Smooth muscle cell of the umbilical artery (primary cell): ENCODE results near the gene NPIPB8. TPM values are rescaled to one million over a fixed set of nuclear protein-coding genes. Genes with fewer than 3 reads are reported as not detected.

ENCODE experiments used
- total RNA-seq: library from RNA; depleted of rRNA; stranded (reverse); fragments of >200 nt; gene quantifications from 2 replicates; pipeline ENCODE4 v1.2.3, GENCODE V29; 2014

The NPIPB8 gene
- total RNA-seq = 0.14 TPM in 1 of 2 replicates, not detected in the other

GRCh38 chr16:28637765-28638164, at the start of gene NPIPB8:
TSS of gene NPIPB8 (plus strand) at chr16:28638065. CDS start at chr16:28638361, 296 bp downstream.

GRCh38 chr16:28596840-28597691, 40.8 kb upstream of the NPIPB8 start, which contains the start of gene SULT1A2:
TSS of gene SULT1A2 (minus strand) at chr16:28597050. CDS start at chr16:28595930, 1,120 bp downstream.

GRCh38 chr16:28609631-28610594, 28.0 kb upstream of the NPIPB8 start, which contains the start of gene SULT1A1:
TSS of gene SULT1A1 (minus strand) at chr16:28610044. CDS start at chr16:28608855, 1,189 bp downstream.

Other genes with a start within 250 kb of the NPIPB8 start
- 61.2 and 97.5 TPM in 2 replicates for gene EIF3CL, start 234.2 kb upstream of the NPIPB8 start, total RNA-seq
- not detected in 2 replicates for gene NPIPB7, start 165.7 kb upstream of the NPIPB8 start, total RNA-seq
- gene CLN3, start 146.0 kb upstream of the NPIPB8 start, total RNA-seq = 8.3 and 9.4 TPM in 2 replicates
- not detected in 2 replicates for gene APOBR, start 143.4 kb upstream of the NPIPB8 start, total RNA-seq
- gene IL27, start 131.2 kb upstream of the NPIPB8 start, total RNA-seq = not detected in 2 replicates
- gene NUPR1, start 99.1 kb upstream of the NPIPB8 start, total RNA-seq = 4.5 and 5.4 TPM in 2 replicates
- 4.9 and 5.6 TPM in 2 replicates for gene SGF29, start 84.1 kb upstream of the NPIPB8 start, total RNA-seq
- not detected in 2 replicates for gene SULT1A2, start 41.0 kb upstream of the NPIPB8 start, total RNA-seq
- gene SULT1A1, start 28.0 kb upstream of the NPIPB8 start, total RNA-seq = 0.42 and 1.2 TPM in 2 replicates
- gene EIF3C, start 73.4 kb downstream of the NPIPB8 start, total RNA-seq = 50.2 and 144 TPM in 2 replicates
- gene NPIPB9, start 113.7 kb downstream of the NPIPB8 start, total RNA-seq = 3.6 and 4.6 TPM in 2 replicates
- 50.5 and 84.6 TPM in 2 replicates for gene ATXN2L, start 184.9 kb downstream of the NPIPB8 start, total RNA-seq
- 91.8 and 99.2 TPM in 2 replicates for gene TUFM, start 208.3 kb downstream of the NPIPB8 start, total RNA-seq
- gene SH2B1, start 225.8 kb downstream of the NPIPB8 start, total RNA-seq = 7.7 and 15.3 TPM in 2 replicates
- under 0.01 and 1.0 TPM in 2 replicates for gene ATP2A1, start 240.4 kb downstream of the NPIPB8 start, total RNA-seq